ENCODE data around the gene NEUROD6. TPM values are rescaled to one million over a fixed set of nuclear protein-coding genes. Genes with fewer than 3 reads are reported as not detected.

NEUROD6 gene
- total RNA-seq, 1 donor from 2014 or later, result not detected

- peaks cover 18% of the 10 kb centered on the region for H3K27me3 Mint-ChIP-seq (ENCODE audit: low read depth)
- no peak overlapping the region for H3K27ac Mint-ChIP-seq (ENCODE audit: unreplicated experiment)
- no peak for TF ChIP-seq CTCF (IDR thresholded peaks at IDR 0.05)
- H3K9me3 Mint-ChIP-seq (ENCODE audit: low read depth), result no peaks in the 10 kb centered on the region
- no peaks in the 10 kb centered on the region for H3K4me1 Mint-ChIP-seq (ENCODE audit: low read depth)
- H3K4me3 Mint-ChIP-seq (ENCODE audit: unreplicated experiment), result no peak overlapping the region
- no peak for DNase-seq (ENCODE audit: low spot score)
- H3K36me3 Mint-ChIP-seq (ENCODE audit: low read depth), result peaks cover 2% of the 10 kb centered on the region
These were observed 49.9 kb downstream of the NEUROD6 start for GRCh38 chr7:31290601-31291000.

Other genes with a start within 250 kb of the NEUROD6 start
- not detected in 3 replicates for gene ITPRID1, start 173.4 kb upstream of the NEUROD6 start, total RNA-seq